AG04450 (cell line): ENCODE measurements around the gene SLC22A23. TPM values are rescaled to one million over a fixed set of nuclear protein-coding genes. Genes with fewer than 3 reads are reported as not detected.

Source experiments
- CTCF ChIA-PET: fragments of 300-600, 350-600 bp; formaldehyde crosslinking; extraction: SDS; loops from one replicate; lab custom pipeline; 2022; ENCODE audit warnings: antibody characterized with exemption, inconsistent platforms; lab: Charles Lee
- POLR2A ChIA-PET: fragments of 350-600 bp; formaldehyde crosslinking; extraction: SDS; loops from one replicate; lab custom pipeline; 2021; ENCODE audit warnings: antibody characterized with exemption, inconsistent platforms; lab: Yijun Ruan, JAX
- DNase-seq: peaks from one replicate; pipeline ENCODE4 v3.0.0-alpha.2; 2011; ENCODE audit warnings: low read depth, low spot score
- H3K27ac ChIP-seq: one replicate; pipeline ENCODE4 v1.5.1; 2012; ENCODE audit warnings: low read depth, low read length, control low read depth
- H3K27me3 ChIP-seq: one replicate; pipeline ENCODE4 v1.6.0; 2012; ENCODE audit warnings: low read length; ENCODE audit not compliant: control insufficient read depth, insufficient read depth
- H3K4me3 ChIP-seq: 2 replicates; pipeline ENCODE4 v1.5.1; 2011; ENCODE audit warnings: mild to moderate bottlenecking, low read depth, low read length, control low read depth
- H3K9me3 ChIP-seq: 2 replicates; pipeline ENCODE4 v1.5.1; 2012; ENCODE audit warnings: low read length; ENCODE audit not compliant: control insufficient read depth, insufficient read depth
- polyA plus RNA-seq: library from polyadenylated mRNA; depleted of rRNA; stranded (reverse); fragments of >200 nt; gene quantifications from 2 replicates; pipeline ENCODE4 v1.2.3, GENCODE V29; 2011
- TF ChIP-seq, protein P1 (sequence below): IDR thresholded peaks from 2 replicates; pipeline ENCODE4 v1.5.1; 2011; ENCODE audit warnings: low read depth, low read length, control low read depth, inconsistent platforms

SLC22A23 gene
- polyA plus RNA-seq, 1 experiment, result not detected

DNA sequence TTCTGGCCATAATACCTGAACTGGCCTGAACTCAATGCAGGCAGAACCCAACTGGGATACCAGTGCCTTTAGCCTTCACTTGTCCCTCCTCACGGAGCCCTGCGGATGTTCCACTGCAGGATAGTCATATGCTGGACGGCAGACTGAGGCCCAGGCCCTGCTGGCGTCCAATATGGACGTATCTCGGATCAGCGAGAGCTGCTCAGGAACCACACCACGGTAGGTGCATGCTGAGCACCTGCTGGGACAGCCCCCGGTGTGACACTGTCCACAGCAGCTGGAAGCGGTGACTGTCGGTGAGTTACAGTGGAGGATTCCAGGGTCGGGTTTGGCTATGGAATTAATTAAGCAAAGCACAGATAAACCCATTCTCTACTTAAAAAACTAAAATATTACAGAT is 149.4 kb downstream of the SLC22A23 start:
- TF ChIP-seq, protein P1, sequence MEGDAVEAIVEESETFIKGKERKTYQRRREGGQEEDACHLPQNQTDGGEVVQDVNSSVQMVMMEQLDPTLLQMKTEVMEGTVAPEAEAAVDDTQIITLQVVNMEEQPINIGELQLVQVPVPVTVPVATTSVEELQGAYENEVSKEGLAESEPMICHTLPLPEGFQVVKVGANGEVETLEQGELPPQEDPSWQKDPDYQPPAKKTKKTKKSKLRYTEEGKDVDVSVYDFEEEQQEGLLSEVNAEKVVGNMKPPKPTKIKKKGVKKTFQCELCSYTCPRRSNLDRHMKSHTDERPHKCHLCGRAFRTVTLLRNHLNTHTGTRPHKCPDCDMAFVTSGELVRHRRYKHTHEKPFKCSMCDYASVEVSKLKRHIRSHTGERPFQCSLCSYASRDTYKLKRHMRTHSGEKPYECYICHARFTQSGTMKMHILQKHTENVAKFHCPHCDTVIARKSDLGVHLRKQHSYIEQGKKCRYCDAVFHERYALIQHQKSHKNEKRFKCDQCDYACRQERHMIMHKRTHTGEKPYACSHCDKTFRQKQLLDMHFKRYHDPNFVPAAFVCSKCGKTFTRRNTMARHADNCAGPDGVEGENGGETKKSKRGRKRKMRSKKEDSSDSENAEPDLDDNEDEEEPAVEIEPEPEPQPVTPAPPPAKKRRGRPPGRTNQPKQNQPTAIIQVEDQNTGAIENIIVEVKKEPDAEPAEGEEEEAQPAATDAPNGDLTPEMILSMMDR, result no peak
- POLR2A ChIA-PET, result no interaction called here
- CTCF ChIA-PET, result no interaction called here

DNA sequence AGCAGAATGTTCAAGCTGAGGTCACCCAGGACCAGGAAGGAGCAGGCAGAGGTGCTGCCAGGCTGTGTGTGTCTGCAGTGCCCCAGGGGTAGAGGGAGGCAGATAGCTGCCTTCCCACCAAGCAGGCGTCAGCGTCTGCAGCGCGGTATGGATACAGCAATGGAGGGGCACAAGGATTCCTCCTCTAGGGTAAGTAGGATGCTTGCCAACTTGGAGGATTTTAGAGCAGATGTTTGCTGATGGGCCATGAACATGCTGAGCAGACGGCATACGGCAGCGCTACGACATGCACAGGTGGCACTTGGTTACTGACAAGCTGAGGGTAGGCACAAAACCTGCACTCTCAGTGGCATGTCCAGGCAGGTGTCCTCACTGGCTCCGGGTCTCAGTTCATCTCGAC is 150.0 kb downstream of the SLC22A23 start:
- TF ChIP-seq, protein P1, result no peak
- Histone ChIP-seq H3K9me3 (0 out of 2 replicates have a peak, but pooled peaks cover 6% of the 10 kb centered on the region), H3K4me3 (no peak overlapping the region), H3K27me3 (peaks cover 25% of the 10 kb centered on the region), H3K27ac (no peak overlapping the region)
- ChIA-PET POLR2A (no interaction called here), CTCF (no interaction called here)
- no peak for DNase-seq

More for the DNA sequence above, 149.4 kb downstream of the SLC22A23 start:
- H3K9me3 ChIP-seq, result 0 out of 2 replicates have a peak, but pooled peaks cover 6% of the 10 kb centered on the region
- peaks cover 29% of the 10 kb centered on the region for H3K27me3 ChIP-seq
- no peak overlapping the region for H3K27ac ChIP-seq
- no peak overlapping the region for H3K4me3 ChIP-seq
- no peak for DNase-seq

DNA sequence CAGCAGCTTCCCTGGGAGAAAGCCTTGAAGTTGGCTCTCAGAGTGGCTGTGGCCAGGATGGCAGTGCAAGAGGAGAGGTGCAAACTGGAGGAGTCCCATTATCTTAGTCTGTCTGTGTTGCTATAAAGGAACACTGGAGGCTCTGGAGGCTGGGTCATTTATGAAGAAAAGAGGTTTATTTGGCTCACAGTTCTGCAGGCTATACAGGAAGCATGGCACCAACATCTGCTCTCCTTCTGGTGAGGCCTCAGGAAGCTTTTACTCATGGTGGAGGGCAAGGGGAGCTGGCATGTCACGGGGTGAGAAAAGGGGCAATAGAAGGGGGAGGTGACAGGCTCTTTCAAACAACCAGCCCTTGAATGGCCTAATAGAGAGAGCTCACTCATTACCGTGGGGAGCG is 151.0 kb downstream of the SLC22A23 start:
- Histone ChIP-seq H3K27ac (no peak overlapping the region), H3K9me3 (peaks cover 9% of the 10 kb centered on the region; the same call in 1 of the 2 replicates), H3K4me3 (no peak overlapping the region), H3K27me3 (peaks cover 26% of the 10 kb centered on the region)
- CTCF ChIA-PET, result no interaction called here
- TF ChIP-seq, protein P1, result no peak
- DNase-seq, result no peak
- POLR2A ChIA-PET, result no interaction called here

DNA sequence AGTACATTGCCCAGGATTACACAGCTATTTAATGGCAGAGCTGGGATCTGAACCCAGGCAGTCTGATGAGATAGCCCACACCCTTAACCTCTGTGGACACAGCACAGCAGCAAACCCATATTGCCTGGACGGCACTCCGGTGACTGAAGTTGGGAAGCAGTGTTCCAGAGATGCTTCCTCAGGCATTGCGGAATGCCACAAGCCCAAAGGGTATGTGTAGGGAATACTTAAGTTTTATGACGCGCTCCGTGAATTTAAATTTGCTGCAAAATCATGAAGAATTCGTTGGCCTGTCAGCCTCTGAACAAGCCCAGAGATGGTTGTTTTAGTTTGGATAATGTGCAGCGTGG is 151.7 kb downstream of the SLC22A23 start:
- TF ChIP-seq, protein P1, result no peak
- CTCF ChIA-PET, result no interaction called here
- Histone ChIP-seq H3K27me3 (peaks cover 25% of the 10 kb centered on the region), H3K27ac (no peak overlapping the region), H3K4me3 (no peak overlapping the region), H3K9me3 (peaks cover 9% of the 10 kb centered on the region; the same call in 1 of the 2 replicates)
- no peak for DNase-seq
- POLR2A ChIA-PET, result no interaction called here

DNA sequence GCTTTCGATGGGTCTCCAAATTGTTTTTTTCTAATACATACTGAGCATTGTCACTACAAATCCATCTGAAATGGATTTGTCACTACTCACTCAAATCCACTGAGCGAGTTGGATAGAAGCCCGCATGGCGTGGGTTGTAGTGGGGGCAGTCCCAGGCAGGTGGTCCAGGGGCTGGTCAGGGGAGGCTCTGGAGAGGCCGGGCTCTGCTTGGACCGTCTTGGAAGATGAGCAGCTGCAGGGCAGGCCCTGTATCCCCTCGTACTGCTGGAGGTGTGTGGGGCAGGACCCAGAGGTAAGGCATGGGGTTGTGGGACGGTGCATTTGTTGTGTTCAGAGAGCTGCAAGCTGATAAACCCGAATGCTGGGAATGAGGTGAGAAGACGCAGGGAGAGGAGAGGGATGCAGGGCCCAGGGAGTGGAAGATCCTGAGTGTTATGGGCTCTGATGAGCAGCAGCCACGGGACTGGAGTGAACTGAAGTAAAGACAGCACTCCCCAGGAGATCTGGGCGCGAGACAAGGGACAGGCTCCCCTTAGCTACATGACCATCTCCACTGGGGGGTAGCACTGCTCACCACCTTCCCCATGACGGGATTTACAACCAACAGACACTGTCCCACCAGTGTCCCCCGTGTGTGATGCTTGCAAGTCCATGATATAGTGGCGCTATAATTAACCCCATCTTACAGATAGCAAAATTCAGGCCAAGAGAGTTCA is 152.2 kb downstream of the SLC22A23 start:
- Histone ChIP-seq H3K27me3 (peaks cover 25% of the 10 kb centered on the region), H3K4me3 (no peak overlapping the region), H3K9me3 (peaks cover 9% of the 10 kb centered on the region; the same call in 1 of the 2 replicates), H3K27ac (no peak overlapping the region)
- TF ChIP-seq, protein P1, result no peak
- no peak for DNase-seq
- ChIA-PET POLR2A (no interaction called here), CTCF (no interaction called here)
